ENCODE measurements around the gene ECD.

The ECD gene

DNA sequence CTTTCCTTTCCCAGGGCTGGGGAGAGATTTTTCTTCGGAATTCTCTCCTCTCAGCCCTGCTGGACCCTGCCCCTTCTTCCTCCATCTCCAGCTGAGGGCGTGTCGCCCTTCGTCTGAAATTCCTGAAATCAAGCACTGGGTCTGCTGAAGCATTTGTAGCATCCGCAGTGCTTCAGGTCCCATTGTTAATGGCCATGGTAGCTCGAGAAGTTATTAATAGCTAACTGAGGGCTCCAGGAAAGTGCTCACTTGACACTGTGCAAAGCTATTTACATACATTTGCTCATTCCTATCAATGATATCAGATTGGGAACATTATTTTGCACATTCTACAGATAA lies 626 bp upstream of the ECD start:
- Histone ChIP-seq H3K9me3 (ENCODE audit: insufficient read depth, low read length, severe bottlenecking) (no peaks in the 10 kb centered on the region), H3K4me2 (ENCODE audit: insufficient read depth, low read length) (peak overlapping the region; percentile 97), H2AFZ (ENCODE audit: low read depth, low read length) (peak overlapping the region; percentile 92), H3K4me3 (ENCODE audit: low read depth in 1 of 2, low read length in 2 of 2) (peak overlapping the region; percentile 61 to 94), H4K20me1 (ENCODE audit: insufficient read depth, low read length) (no peaks in the 10 kb centered on the region), H3K27ac (ENCODE audit: low read length) (peak overlapping the region; percentile 88), H3K9ac (ENCODE audit: low read depth, low read length) (peak overlapping the region; percentile 82), H3K36me3 (ENCODE audit: insufficient read depth, low read length) (peaks cover 5% of the 10 kb centered on the region; the same call in 1 of the 2 replicates), H3K79me2 (ENCODE audit: insufficient read depth, low read length) (peaks cover 58% of the 10 kb centered on the region), H3K4me1 (ENCODE audit: insufficient read depth, low read length) (peaks cover 42% of the 10 kb centered on the region), H3K27me3 (ENCODE audit: insufficient read depth, low read length, poor library complexity) (no peaks in the 10 kb centered on the region)
- peak; percentile 44 for ATAC-seq (ENCODE audit: insufficient read depth, low read depth)
- TF ChIP-seq CTCF (IDR thresholded peaks at IDR 0.05; ENCODE audit: borderline replicate concordance, extremely low read depth, low read length, poor library complexity, severe bottlenecking) (no peak), EZH2 (IDR thresholded peaks at IDR 0.05; ENCODE audit: borderline replicate concordance, low read depth, low read length, severe bottlenecking) (no peak)
- DNase-seq, result no peak

DNA sequence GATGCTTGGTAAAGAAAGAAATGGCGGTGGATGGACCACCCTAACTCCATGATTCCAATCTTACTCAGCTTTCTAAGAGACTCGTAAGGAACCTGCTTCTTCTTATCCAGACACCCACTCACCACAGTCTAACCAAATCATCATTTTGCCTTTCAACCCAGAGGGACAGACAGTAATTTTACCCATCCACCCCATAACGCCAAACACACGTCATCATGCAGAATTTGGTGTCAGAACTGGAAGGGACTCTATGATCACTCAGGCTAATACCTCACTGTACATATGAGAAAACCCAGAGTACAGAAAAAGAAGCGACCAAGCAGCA lies 388 bp downstream of the ECD start:
- Histone ChIP-seq H3K9me3 (ENCODE audit: insufficient read depth, low read length, severe bottlenecking) (no peaks in the 10 kb centered on the region), H3K4me1 (ENCODE audit: insufficient read depth, low read length) (peaks cover 51% of the 10 kb centered on the region), H3K27ac (ENCODE audit: low read length) (peak overlapping the region; percentile 88), H4K20me1 (ENCODE audit: insufficient read depth, low read length) (no peaks in the 10 kb centered on the region), H2AFZ (ENCODE audit: low read depth, low read length) (peak overlapping the region; percentile 92), H3K4me3 (ENCODE audit: low read depth in 1 of 2, low read length in 2 of 2) (peak overlapping the region; percentile 61 to 94), H3K9ac (ENCODE audit: low read depth, low read length) (peak overlapping the region; percentile 82), H3K79me2 (ENCODE audit: insufficient read depth, low read length) (peaks cover 68% of the 10 kb centered on the region), H3K27me3 (ENCODE audit: insufficient read depth, low read length, poor library complexity) (no peaks in the 10 kb centered on the region), H3K4me2 (ENCODE audit: insufficient read depth, low read length) (peak overlapping the region; percentile 97), H3K36me3 (ENCODE audit: insufficient read depth, low read length) (peaks cover 15% of the 10 kb centered on the region; the same call in 1 of the 2 replicates)
- TF ChIP-seq EZH2 (IDR thresholded peaks at IDR 0.05; ENCODE audit: borderline replicate concordance, low read depth, low read length, severe bottlenecking) (no peak), CTCF (IDR thresholded peaks at IDR 0.05; ENCODE audit: borderline replicate concordance, extremely low read depth, low read length, poor library complexity, severe bottlenecking) (no peak)
- DNase-seq, result no peak
- ATAC-seq (ENCODE audit: insufficient read depth, low read depth), result no peak

DNA sequence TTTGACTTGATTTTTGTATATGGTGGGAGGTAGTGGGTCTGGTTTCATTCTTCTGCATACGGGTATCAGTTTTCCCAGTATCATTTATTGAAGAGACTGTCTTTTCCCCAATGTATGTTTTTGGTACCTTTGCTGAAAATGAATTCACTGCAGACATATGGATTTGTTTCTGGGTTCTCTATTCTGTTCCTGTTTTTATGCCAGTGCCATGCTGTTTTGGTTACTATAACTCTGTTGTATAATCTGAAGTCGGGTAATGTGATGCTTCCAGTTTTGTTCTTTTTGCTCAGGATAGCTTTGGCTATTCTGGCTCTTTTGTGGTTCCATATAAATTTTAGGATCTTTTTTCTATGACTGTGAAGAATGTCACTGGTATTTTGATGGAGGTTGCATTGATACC lies 836 bp downstream of the ECD start:
- TF ChIP-seq CTCF (IDR thresholded peaks at IDR 0.05; ENCODE audit: borderline replicate concordance, extremely low read depth, low read length, poor library complexity, severe bottlenecking), result no peak
- TF ChIP-seq EZH2 (IDR thresholded peaks at IDR 0.05; ENCODE audit: borderline replicate concordance, low read depth, low read length, severe bottlenecking), result no peak
- Histone ChIP-seq H4K20me1 (ENCODE audit: insufficient read depth, low read length) (peaks cover 3% of the 10 kb centered on the region; the same call in 1 of the 2 replicates), H3K9me3 (ENCODE audit: insufficient read depth, low read length, severe bottlenecking) (no peaks in the 10 kb centered on the region), H3K4me1 (ENCODE audit: insufficient read depth, low read length) (peaks cover 56% of the 10 kb centered on the region), H3K79me2 (ENCODE audit: insufficient read depth, low read length) (peaks cover 72% of the 10 kb centered on the region), H3K36me3 (ENCODE audit: insufficient read depth, low read length) (peaks cover 20% of the 10 kb centered on the region; the same call in 1 of the 2 replicates), H3K9ac (ENCODE audit: low read depth, low read length) (peak overlapping the region; percentile 82), H3K27me3 (ENCODE audit: insufficient read depth, low read length, poor library complexity) (no peaks in the 10 kb centered on the region), H3K27ac (ENCODE audit: low read length) (no peak overlapping the region), H3K4me2 (ENCODE audit: insufficient read depth, low read length) (peak overlapping the region; percentile 97), H2AFZ (ENCODE audit: low read depth, low read length) (no peak overlapping the region), H3K4me3 (ENCODE audit: low read depth in 1 of 2, low read length in 2 of 2) (peak overlapping the region; percentile 61 to 94)
- ATAC-seq (ENCODE audit: insufficient read depth, low read depth) (no peak), DNase-seq (no peak)

DNA sequence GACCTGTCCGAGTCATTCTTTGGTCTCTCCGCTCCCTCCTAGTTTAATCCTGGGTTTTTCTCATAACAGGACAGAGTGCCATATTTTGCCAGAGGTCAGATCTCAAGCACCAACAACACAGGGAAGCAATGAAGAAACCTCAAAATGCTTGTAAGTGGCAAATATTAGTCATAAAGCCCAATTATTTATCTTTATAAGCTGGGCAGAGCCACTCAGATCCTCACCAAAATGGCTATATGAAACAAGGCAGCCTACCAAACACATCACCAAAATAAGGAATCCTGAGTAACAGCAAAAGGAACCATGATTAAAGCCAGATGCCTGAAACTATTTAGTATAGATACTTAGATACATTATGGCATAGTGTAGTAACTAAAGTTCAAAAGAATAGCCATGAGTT lies 4.7 kb downstream of the ECD start:
- peaks cover 48% of the 10 kb centered on the region for H3K4me1 ChIP-seq (ENCODE audit: insufficient read depth, low read length)
- no peak overlapping the region for H2AFZ ChIP-seq (ENCODE audit: low read depth, low read length)
- H3K9ac ChIP-seq (ENCODE audit: low read depth, low read length), result no peak overlapping the region
- H3K27ac ChIP-seq (ENCODE audit: low read length), result no peak overlapping the region
- H3K79me2 ChIP-seq (ENCODE audit: insufficient read depth, low read length), result peaks cover 84% of the 10 kb centered on the region
- peaks cover 5% of the 10 kb centered on the region; the same call in 1 of the 2 replicates for H4K20me1 ChIP-seq (ENCODE audit: insufficient read depth, low read length)
- H3K36me3 ChIP-seq (ENCODE audit: insufficient read depth, low read length), result peaks cover 41% of the 10 kb centered on the region
- no peaks in the 10 kb centered on the region for H3K27me3 ChIP-seq (ENCODE audit: insufficient read depth, low read length, poor library complexity)
- DNase-seq (no peak), ATAC-seq (ENCODE audit: insufficient read depth, low read depth) (no peak)
- H3K4me3 ChIP-seq (ENCODE audit: low read depth in 1 of 2, low read length in 2 of 2), result no peak overlapping the region
- no peaks in the 10 kb centered on the region for H3K9me3 ChIP-seq (ENCODE audit: insufficient read depth, low read length, severe bottlenecking)
- H3K4me2 ChIP-seq (ENCODE audit: insufficient read depth, low read length), result peak overlapping the region; percentile 28
- no peak for TF ChIP-seq CTCF (IDR thresholded peaks at IDR 0.05; ENCODE audit: borderline replicate concordance, extremely low read depth, low read length, poor library complexity, severe bottlenecking)
- no peak for TF ChIP-seq EZH2 (IDR thresholded peaks at IDR 0.05; ENCODE audit: borderline replicate concordance, low read depth, low read length, severe bottlenecking)
